HepG2 (cell line): Measurements from ENCODE around the gene VAT1L. TPM values are rescaled to one million over a fixed set of nuclear protein-coding genes. Genes with fewer than 3 reads are reported as not detected.

ENCODE experiments used
- ATAC-seq: fragments of 200-7000 bp; cut with Tn5 transposase; 3 replicates; pipeline ENCODE4 v1.9.1; 2020; ENCODE audit warnings: mild to moderate bottlenecking, moderate library complexity
- BruUV-seq: library from RNA; stranded (reverse); fragments of 400-500 nt; replicated peaks from 2 replicates; lab custom pipeline; 2021; lab: Mats Ljungman, UMichigan
- CTCF ChIA-PET: fragments of 300-600 bp; formaldehyde crosslinking; extraction: SDS; loops from one replicate; lab custom pipeline; 2021; ENCODE audit warnings: low total read pairs, inconsistent platforms, low intra/inter-chr PET ratio; lab: Yijun Ruan, JAX
- POLR2A ChIA-PET: fragments of 350-600 bp; sonication (Branson Sonifier 250); formaldehyde crosslinking; loops from one replicate; lab custom pipeline; 2020; ENCODE audit warnings: antibody characterized with exemption, inconsistent platforms; lab: Yijun Ruan, JAX
- DNase-seq: peaks from one replicate; pipeline ENCODE4 v3.0.0-alpha.2; 2015; ENCODE audit warnings: low spot score
- FAIRE-seq: peaks from 3 replicates; lab custom pipeline; 2011; peaks lifted over from hg19 to GRCh38; lab: Jason Lieb, UNC
- H2AFZ ChIP-seq: one replicate; pipeline ENCODE4 v1.6.1; 2011; ENCODE audit warnings: low read length, inconsistent platforms
- H3K27ac ChIP-seq: fragments of 300-600 bp; 3 replicates; pipeline ENCODE4 v1.8.0; 2011; ENCODE audit warnings: mixed run types, mild to moderate bottlenecking, mixed read lengths, low read length, inconsistent platforms; ENCODE audit not compliant: insufficient read depth; ENCODE audit errors: extremely low read length
- H3K27me3 ChIP-seq, 2 experiments: fragments of 200-600 bp in 1 of 2; 2 replicates in 1 of 2; 3 replicates in 1 of 2; pipeline versions ENCODE4 v1.6.0 to v1.8.0; 2011; ENCODE audit warnings: low read length in 2 of 2, mild to moderate bottlenecking in 2 of 2, moderate library complexity in 2 of 2, inconsistent platforms in 1 of 2; ENCODE audit not compliant: insufficient read depth in 2 of 2, control insufficient read depth in 1 of 2
- H3K36me3 ChIP-seq, 2 experiments: fragments of 200-600 bp in 1 of 2; replicated peaks in 1 of 2; 2 replicates in 1 of 2; 3 replicates in 1 of 2; pipeline versions ENCODE4 v1.5.1 to v1.8.0; 2011; ENCODE audit warnings: low read length in 2 of 2, inconsistent platforms in 1 of 2; ENCODE audit not compliant: insufficient read depth in 2 of 2, control insufficient read depth in 1 of 2
- H3K4me1 ChIP-seq: 2 replicates; pipeline ENCODE4 v1.5.1; 2012; ENCODE audit warnings: low read length, inconsistent platforms; ENCODE audit not compliant: insufficient read depth
- H3K4me2 ChIP-seq: 2 replicates; pipeline ENCODE4 v1.6.0; 2011; ENCODE audit warnings: low read depth, low read length, inconsistent platforms
- H3K4me3 ChIP-seq, 3 experiments: fragments of 200-600 bp in 1 of 3; sonication (generic), shearing (Covaris generic) in 1 of 3; replicated peaks in 1 of 3; 2 replicates each; pipeline ENCODE4 v1.5.1; 2011 to 2016; ENCODE audit warnings: low read length in 3 of 3, inconsistent platforms in 2 of 3, low read depth in 2 of 3, mild to moderate bottlenecking in 2 of 3, control low read depth in 1 of 3, mixed read lengths in 1 of 3; ENCODE audit not compliant: insufficient read depth in 1 of 3
- H3K79me2 ChIP-seq: one replicate; pipeline ENCODE4 v1.6.1; 2011; ENCODE audit warnings: low read length, inconsistent platforms; ENCODE audit not compliant: insufficient read depth
- H3K9ac ChIP-seq: 2 replicates; pipeline ENCODE4 v1.6.0; 2011; ENCODE audit warnings: mild to moderate bottlenecking, low read depth, low read length, inconsistent platforms; ENCODE audit not compliant: insufficient read depth
- H3K9me3 ChIP-seq: 2 replicates; pipeline ENCODE4 v1.5.1; 2012; ENCODE audit warnings: mild to moderate bottlenecking, low read length
- H4K20me1 ChIP-seq: 2 replicates; pipeline ENCODE4 v1.6.0; 2011; ENCODE audit warnings: inconsistent platforms, mild to moderate bottlenecking, low read length, moderate library complexity; ENCODE audit not compliant: insufficient read depth
- BRF2 ChIP-seq: sonication (generic); formaldehyde crosslinking; IDR thresholded peaks from 2 replicates; pipeline ENCODE4 v1.8.1; 2022; ENCODE audit warnings: mild to moderate bottlenecking, missing genetic modification reagents
- CAMTA2 ChIP-seq: sonication (generic); formaldehyde crosslinking; IDR thresholded peaks from 2 replicates; pipeline ENCODE4 v1.4.0; 2020; ENCODE audit warnings: mild to moderate bottlenecking, missing genetic modification reagents, borderline replicate concordance
- DDIT3 ChIP-seq: sonication (generic); formaldehyde crosslinking; IDR thresholded peaks from 2 replicates; pipeline ENCODE4 v1.4.0; 2020; ENCODE audit warnings: mild to moderate bottlenecking, missing genetic modification reagents
- HDAC6 ChIP-seq: fragments of 200-600 bp; sonication (generic); IDR thresholded peaks from 2 replicates; pipeline ENCODE4 v1.7.0; 2017; ENCODE audit warnings: mild to moderate bottlenecking, antibody characterized with exemption, low read length, low read depth
- HHEX ChIP-seq: IDR thresholded peaks from 2 replicates; pipeline ENCODE4 v1.6.1; 2016; ENCODE audit warnings: control low read depth
- PAX8 ChIP-seq: sonication (generic); formaldehyde crosslinking; IDR thresholded peaks from 2 replicates; pipeline ENCODE4 v1.8.0; 2022; ENCODE audit warnings: mild to moderate bottlenecking, missing genetic modification reagents, borderline replicate concordance
- RARG ChIP-seq: sonication (generic); formaldehyde crosslinking; IDR thresholded peaks from 2 replicates; pipeline ENCODE4 v1.4.0; 2020; ENCODE audit warnings: low read depth, mild to moderate bottlenecking, missing genetic modification reagents
- RELA ChIP-seq: sonication (generic); formaldehyde crosslinking; IDR thresholded peaks from 2 replicates; pipeline ENCODE4 v1.4.0; 2020; ENCODE audit warnings: missing genetic modification reagents
- ZNF878 ChIP-seq: sonication (generic); formaldehyde crosslinking; IDR thresholded peaks from 2 replicates; pipeline ENCODE4 v1.8.1; 2023; ENCODE audit warnings: mild to moderate bottlenecking, missing genetic modification reagents, moderate library complexity
- WGBS: methylation state at CpG from one replicate; pipeline ENCODE4 v1.1.6; 2017; ENCODE audit warnings: low lambda C conversion rate; 5-methylcytosine and 5-hydroxymethylcytosine counted together
- in situ Hi-C: cut with HindIII; loops from 2 replicates; pipeline ENCODE4 v1.10.0; 2017; ENCODE audit warnings: low pct_unique_long_range_greater_than_20kb; ENCODE audit not compliant: extremely low pct_ligation_motif_present
- intact Hi-C: fragments of 100-400 bp; cut with micrococcal nuclease; formaldehyde crosslinking; loops from one replicate; pipeline ENCODE4 v1.10.0; 2022; ENCODE audit not compliant: unreplicated experiment
- polyA plus RNA-seq, 8 experiments: library from polyadenylated mRNA; depleted of rRNA in 3 of 8; stranded (reverse) in 7 of 8; unstranded in 1 of 8; fragments of >200 nt; fragmentation: Illumina TruSeq in 4 of 8; extraction: Trizol in 4 of 8; gene quantifications; 2 replicates each; pipeline versions ENCODE4 v1.2.1 to v1.2.3, GENCODE V29; 2011 to 2016; ENCODE audit warnings: low read depth in 4 of 8, missing spikeins in 1 of 8, mixed read lengths in 1 of 8; ENCODE audit not compliant: insufficient read depth in 1 of 8
- total RNA-seq, 5 experiments: library from RNA; depleted of rRNA; stranded (reverse); fragments of >200 nt; fragmentation: Illumina TruSeq; extraction: Trizol; gene quantifications; 2 replicates each; pipeline ENCODE4 v1.2.3, GENCODE V29; 2016; ENCODE audit warnings: low read depth in 1 of 5

The VAT1L gene
- total and polyA plus RNA-seq, 2 of the 13 experiments (the other 11 are each of a cell fraction or from before 2014, with no cell fraction given) = not detected

GRCh38 chr16:77912617-77913016 is 124.3 kb downstream of the VAT1L start:
- no peaks in the 10 kb centered on the region for H3K79me2 ChIP-seq
- no peaks in the 10 kb centered on the region for H3K4me1 ChIP-seq
- CTCF ChIA-PET = no interaction called here
- H3K36me3 ChIP-seq = no peaks in the 10 kb centered on the region
- no peak overlapping the region for H3K4me2 ChIP-seq
- DNase-seq = no peak
- H3K9me3 ChIP-seq = no peaks in the 10 kb centered on the region
- H3K27me3 ChIP-seq = peaks cover 0 to 12% of the 10 kb centered on the region in 2 experiments; a peak in 2 of 5 replicates
- TF ChIP-seq ZNF878 (no peak), RELA (no peak), BRF2 (CRISPR knock-in tag) (no peak), DDIT3 (CRISPR knock-in tag) (no peak), HHEX (no peak), RARG (CRISPR knock-in tag) (no peak), CAMTA2 (no peak), PAX8 (CRISPR knock-in tag) (no peak), HDAC6 (no peak)
- TF ChIP-seq, all 625 proteins: peak for 0
- Histone ChIP-seq H2AFZ (no peak overlapping the region), H4K20me1 (no peaks in the 10 kb centered on the region), H3K9ac (no peak overlapping the region), H3K27ac (no peak overlapping the region), H3K4me3 (no peak overlapping the region)
- no peak for FAIRE-seq
- in situ Hi-C loops = loop anchor here (25.0 kb wide), 1 partner anchor 100 kb away; no protein-coding TSS in a partner anchor
- WGBS = under 1% methylated on average over 4 of the region's 4 CpGs
- intact Hi-C loops = no loop called here
- POLR2A ChIA-PET = no interaction called here
- BruUV-seq = no TSS peak
- no peak for ATAC-seq
